Fibroblast of lung (primary cell): ENCODE measurements around the gene BAZ2A. TPM values are rescaled to one million over a fixed set of nuclear protein-coding genes. Genes with fewer than 3 reads are reported as not detected.

Experiments used
- DNase-seq, 2 donors: peaks; one replicate each; pipeline versions ENCODE4 v3.0.0 to v3.0.0-alpha.2; 2010; ENCODE audit warnings: low read depth in 2 of 2
- H2AFZ ChIP-seq: 2 replicates; pipeline ENCODE4 v1.5.1; 2012; ENCODE audit warnings: low read length, control low read depth, inconsistent platforms
- H3K27ac ChIP-seq: 2 replicates; pipeline ENCODE4 v1.5.1; 2011; ENCODE audit warnings: low read length, control low read depth; ENCODE audit not compliant: insufficient read depth
- H3K27me3 ChIP-seq: 2 replicates; pipeline ENCODE4 v1.5.1; 2011; ENCODE audit warnings: mild to moderate bottlenecking, low read length; ENCODE audit not compliant: control insufficient read depth, insufficient read depth
- H3K36me3 ChIP-seq: 2 replicates; pipeline ENCODE4 v1.5.1; 2011; ENCODE audit warnings: low read length; ENCODE audit not compliant: control insufficient read depth, insufficient read depth
- H3K4me1 ChIP-seq: 2 replicates; pipeline ENCODE4 v1.5.1; 2011; ENCODE audit warnings: low read length; ENCODE audit not compliant: control insufficient read depth, insufficient read depth; ENCODE audit errors: extremely low read depth
- H3K4me2 ChIP-seq: 2 replicates; pipeline ENCODE4 v1.5.1; 2011; ENCODE audit warnings: low read length, control low read depth; ENCODE audit not compliant: insufficient read depth; ENCODE audit errors: extremely low read depth
- H3K4me3 ChIP-seq, 4 experiments: fragments of 200-600 bp in 1 of 4; sonication (generic) in 1 of 4; replicated peaks in 1 of 4; 2 replicates each; pipeline ENCODE4 v1.5.1; 2011 to 2016; ENCODE audit warnings: low read length in 4 of 4, low read depth in 3 of 4, mild to moderate bottlenecking in 3 of 4, control low read depth in 2 of 4, inconsistent platforms in 1 of 4, mixed read lengths in 1 of 4; ENCODE audit not compliant: insufficient read depth in 1 of 4; ENCODE audit errors: control extremely low read depth in 1 of 4
- H3K79me2 ChIP-seq: 2 replicates; pipeline ENCODE4 v1.5.1; 2012; ENCODE audit warnings: mild to moderate bottlenecking, low read length, inconsistent platforms; ENCODE audit not compliant: control insufficient read depth, insufficient read depth
- H3K9ac ChIP-seq: 2 replicates; pipeline ENCODE4 v1.5.1; 2011; ENCODE audit warnings: mild to moderate bottlenecking, low read length, control low read depth; ENCODE audit not compliant: insufficient read depth
- H3K9me3 ChIP-seq: 2 replicates; pipeline ENCODE4 v1.5.1; 2012; ENCODE audit warnings: low read depth, low read length; ENCODE audit not compliant: control insufficient read depth, insufficient read depth
- H4K20me1 ChIP-seq: 2 replicates; pipeline ENCODE4 v1.5.1; 2011; ENCODE audit warnings: low read length; ENCODE audit not compliant: control insufficient read depth, insufficient read depth; ENCODE audit errors: extremely low read depth
- EZH2 ChIP-seq: IDR thresholded peaks from 2 replicates; pipeline ENCODE4 v1.5.1; 2012; ENCODE audit warnings: low read length, control low read depth, mild to moderate bottlenecking; ENCODE audit errors: missing control alignments
- polyA plus RNA-seq, 2 donors: library from polyadenylated mRNA; depleted of rRNA in 1 of 2; stranded (reverse) in 1 of 2; unstranded in 1 of 2; fragments of >200 nt; gene quantifications; 2 replicates each; pipeline ENCODE4 v1.2.1, GENCODE V29; 2011 to 2012; ENCODE audit warnings: missing spikeins in 1 of 2
- total RNA-seq: library from RNA; depleted of rRNA; stranded (reverse); fragments of >200 nt; gene quantifications from 2 replicates; pipeline ENCODE4 v1.2.1, GENCODE V29; 2014
- TF ChIP-seq, protein P1 (sequence below), 2 donors: IDR thresholded peaks in 1 of 2; conservative IDR thresholded peaks in 1 of 2; 1 replicate in 1 of 2; 2 replicates in 1 of 2; pipeline ENCODE4 v1.5.1; 2011 to 2012; ENCODE audit warnings: low read length in 2 of 2, control low read depth in 1 of 2, inconsistent platforms in 1 of 2, low read depth in 1 of 2, mild to moderate bottlenecking in 1 of 2

Gene BAZ2A
- total and polyA plus RNA-seq, 2 donors (not counting 1 experiment from before 2014, with no cell fraction given) = 32.0 to 39.9 TPM

DNA sequence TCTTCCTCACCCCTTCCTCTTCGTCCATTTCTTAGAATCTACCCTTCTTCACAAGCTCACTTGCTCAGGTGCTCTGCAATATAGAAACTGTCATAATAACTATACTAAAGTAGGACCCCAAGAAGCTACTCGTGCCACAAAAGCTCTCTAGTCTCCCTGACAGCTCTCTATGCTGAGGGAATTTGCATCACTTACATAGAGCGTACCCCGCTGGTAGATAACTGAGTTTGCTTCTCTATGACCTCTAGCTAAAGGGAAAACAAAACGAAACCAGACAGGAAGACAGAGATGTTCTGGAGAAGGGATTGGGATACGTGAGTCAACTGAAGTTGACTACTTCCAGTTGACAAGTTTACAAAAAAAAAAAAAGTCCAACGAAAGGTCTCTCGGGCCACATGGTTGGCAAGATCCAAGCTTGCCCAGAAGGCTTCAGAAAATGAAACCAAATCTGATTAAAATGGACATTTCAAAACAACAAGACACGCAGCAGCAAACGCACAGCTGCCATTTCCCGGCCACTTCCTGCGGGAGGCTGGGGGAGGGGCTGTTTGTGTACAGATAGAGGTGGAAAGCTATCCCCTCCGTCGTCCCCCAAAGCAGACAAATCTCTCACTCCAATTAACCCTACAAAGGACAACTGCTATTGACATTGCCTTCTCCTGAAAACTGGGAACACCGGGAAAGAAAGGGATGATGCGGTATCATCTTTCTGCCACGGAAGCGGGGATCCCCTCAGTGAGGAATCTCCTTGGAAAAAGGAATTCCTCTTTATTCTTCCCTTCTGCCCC is 1.3 kb downstream of the BAZ2A start:
- Histone ChIP-seq H3K9ac (peak overlapping the region; percentile 67), H3K9me3 (no peaks in the 10 kb centered on the region), H2AFZ (peak overlapping the region; percentile 12), H3K4me3 (peak overlapping the region; percentile 86 to 97 (median 94)), H3K36me3 (peaks cover 3% of the 10 kb centered on the region), H3K27ac (peak overlapping the region; percentile 92), H3K4me1 (peaks cover 25% of the 10 kb centered on the region), H3K79me2 (peaks cover 89% of the 10 kb centered on the region), H3K4me2 (peak overlapping the region; percentile 99), H3K27me3 (no peaks in the 10 kb centered on the region), H4K20me1 (no peaks in the 10 kb centered on the region)
- peak; percentile 43 to 77 for DNase-seq
- TF ChIP-seq EZH2 = no peak
- TF ChIP-seq, protein P1, sequence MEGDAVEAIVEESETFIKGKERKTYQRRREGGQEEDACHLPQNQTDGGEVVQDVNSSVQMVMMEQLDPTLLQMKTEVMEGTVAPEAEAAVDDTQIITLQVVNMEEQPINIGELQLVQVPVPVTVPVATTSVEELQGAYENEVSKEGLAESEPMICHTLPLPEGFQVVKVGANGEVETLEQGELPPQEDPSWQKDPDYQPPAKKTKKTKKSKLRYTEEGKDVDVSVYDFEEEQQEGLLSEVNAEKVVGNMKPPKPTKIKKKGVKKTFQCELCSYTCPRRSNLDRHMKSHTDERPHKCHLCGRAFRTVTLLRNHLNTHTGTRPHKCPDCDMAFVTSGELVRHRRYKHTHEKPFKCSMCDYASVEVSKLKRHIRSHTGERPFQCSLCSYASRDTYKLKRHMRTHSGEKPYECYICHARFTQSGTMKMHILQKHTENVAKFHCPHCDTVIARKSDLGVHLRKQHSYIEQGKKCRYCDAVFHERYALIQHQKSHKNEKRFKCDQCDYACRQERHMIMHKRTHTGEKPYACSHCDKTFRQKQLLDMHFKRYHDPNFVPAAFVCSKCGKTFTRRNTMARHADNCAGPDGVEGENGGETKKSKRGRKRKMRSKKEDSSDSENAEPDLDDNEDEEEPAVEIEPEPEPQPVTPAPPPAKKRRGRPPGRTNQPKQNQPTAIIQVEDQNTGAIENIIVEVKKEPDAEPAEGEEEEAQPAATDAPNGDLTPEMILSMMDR (conservative IDR thresholded peaks at IDR 0.05 in 1 of 2, IDR thresholded peaks at IDR 0.05 in 1 of 2; ENCODE audit: low read depth in 1 of 2, low read length in 2 of 2) = no peak

DNA sequence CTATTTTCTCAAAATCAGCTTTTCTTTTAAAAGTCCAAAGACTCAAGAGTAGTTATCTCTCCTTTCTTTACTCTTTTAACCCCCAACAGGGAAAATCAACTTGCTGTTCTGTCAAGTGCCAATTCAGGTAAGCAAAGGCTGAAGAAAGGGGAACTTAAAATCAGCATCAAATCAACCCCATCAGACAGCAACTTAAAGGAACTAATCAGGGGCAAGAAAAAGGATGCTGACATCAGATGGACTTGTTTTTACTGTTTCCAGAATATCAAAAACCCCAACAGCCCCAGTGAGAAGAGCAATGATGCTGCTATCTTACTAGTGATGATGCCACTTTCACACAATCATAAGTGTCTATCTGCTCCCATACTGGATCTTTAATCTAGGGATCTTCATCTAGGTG is 3.4 kb downstream of the BAZ2A start:
- no peak for DNase-seq
- no peak overlapping the region for H3K9ac ChIP-seq
- no peaks in the 10 kb centered on the region for H4K20me1 ChIP-seq
- H3K4me2 ChIP-seq = no peak overlapping the region
- peaks cover 87% of the 10 kb centered on the region for H3K79me2 ChIP-seq
- H3K9me3 ChIP-seq = no peaks in the 10 kb centered on the region
- no peak overlapping the region for H3K4me3 ChIP-seq
- no peak for TF ChIP-seq EZH2
- TF ChIP-seq, protein P1 (conservative IDR thresholded peaks at IDR 0.05 in 1 of 2, IDR thresholded peaks at IDR 0.05 in 1 of 2; ENCODE audit: low read depth in 1 of 2, low read length in 2 of 2) = no peak
- H3K4me1 ChIP-seq = peaks cover 8% of the 10 kb centered on the region
- no peak overlapping the region for H2AFZ ChIP-seq
- H3K36me3 ChIP-seq = peaks cover 3% of the 10 kb centered on the region
- no peaks in the 10 kb centered on the region for H3K27me3 ChIP-seq
- no peak overlapping the region for H3K27ac ChIP-seq

DNA sequence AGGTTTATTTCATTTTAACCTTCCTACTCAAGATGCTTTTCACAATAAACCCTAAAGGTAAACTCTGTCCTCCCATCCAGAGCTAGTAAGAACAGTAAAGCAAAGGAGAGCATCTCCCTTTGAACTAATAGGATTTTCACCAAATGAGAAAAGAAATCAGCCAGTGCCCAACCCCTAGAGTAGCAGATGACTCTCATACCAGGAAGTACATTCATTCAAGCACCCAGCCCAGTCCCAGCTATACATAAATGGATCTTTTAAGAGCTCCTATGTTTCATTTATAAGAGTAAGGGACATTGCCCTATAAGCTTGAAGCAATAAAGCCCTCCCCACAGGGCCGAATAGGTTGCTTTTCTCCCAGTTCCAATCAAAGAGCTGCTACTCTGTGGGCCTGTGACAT is 7.6 kb downstream of the BAZ2A start:
- H3K36me3 ChIP-seq = peaks cover 2% of the 10 kb centered on the region

More for the DNA sequence above, 7.6 kb downstream of the BAZ2A start:
- Histone ChIP-seq H3K27me3 (no peaks in the 10 kb centered on the region), H3K4me3 (no peak overlapping the region), H2AFZ (no peak overlapping the region), H3K9ac (no peak overlapping the region), H3K9me3 (no peaks in the 10 kb centered on the region), H4K20me1 (peaks cover 3% of the 10 kb centered on the region), H3K4me1 (no peaks in the 10 kb centered on the region), H3K79me2 (peaks cover 90% of the 10 kb centered on the region), H3K27ac (no peak overlapping the region), H3K4me2 (no peak overlapping the region)
- TF ChIP-seq, protein P1 (conservative IDR thresholded peaks at IDR 0.05 in 1 of 2, IDR thresholded peaks at IDR 0.05 in 1 of 2; ENCODE audit: low read depth in 1 of 2, low read length in 2 of 2) = no peak
- TF ChIP-seq EZH2 = no peak
- DNase-seq = no peak
